Suppressor macrophage (primary cell): ENCODE measurements around the gene RNF157.
"Not testable (repeated sequence)": the region's sequence is repeated elsewhere in the genome, so short reads cannot be mapped to it uniquely, and the experiment has no call there.

ENCODE experiments used
- DNase-seq, 4 experiments: peaks; one replicate each; pipeline ENCODE4 v3.0.0-alpha.2; 2020 to 2022

RNF157 gene

DNA sequence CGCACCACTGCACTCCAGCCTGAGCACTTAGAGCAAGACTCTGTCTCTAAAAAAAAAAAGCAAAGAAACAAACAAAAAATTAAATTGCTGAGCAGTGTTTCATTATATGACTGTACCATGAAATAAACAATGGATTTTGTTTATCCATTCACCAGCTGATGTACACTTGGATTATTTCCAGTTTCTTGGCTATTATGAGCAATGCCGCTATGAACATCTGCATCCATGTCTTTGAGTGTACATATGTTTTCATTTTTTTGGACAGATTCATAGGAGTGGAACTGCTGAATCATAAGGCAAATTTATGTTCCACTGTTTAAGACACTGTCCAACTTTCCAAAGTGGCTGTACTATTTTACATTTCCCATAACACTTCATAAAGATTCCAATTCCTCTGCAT is 8.0 kb downstream of the RNF157 start:
- DNase-seq: no peak

GRCh38 chr17:76226749-76227148 is 13.5 kb downstream of the RNF157 start:
- DNase-seq: not testable (repeated sequence)

GRCh38 chr17:76225373-76226086 is 14.8 kb downstream of the RNF157 start:
- DNase-seq: not testable (repeated sequence)

DNA sequence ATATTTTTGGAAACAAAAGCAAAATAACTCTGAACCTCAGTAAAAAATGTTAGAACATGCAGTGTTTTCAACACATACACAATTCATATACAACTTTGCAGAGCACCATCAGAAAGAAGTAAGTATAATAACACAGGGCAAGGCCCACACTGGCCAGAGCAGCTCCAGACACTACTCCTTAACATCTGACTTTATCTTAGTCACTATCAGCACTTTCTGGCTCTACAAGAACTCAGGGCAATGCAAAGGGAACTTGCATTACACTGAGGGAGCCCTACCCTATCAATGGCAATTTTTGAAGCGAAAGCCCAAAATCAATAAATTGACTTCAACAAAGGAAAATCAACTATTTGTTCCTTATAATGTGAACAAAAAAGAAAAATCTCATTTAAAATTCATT is 16.5 kb downstream of the RNF157 start:
- DNase-seq: peak in 2 of 4 experiments; percentile 6 to 13

GRCh38 chr17:76219670-76220383 is 20.5 kb downstream of the RNF157 start:
- DNase-seq: no peak

- no peak for DNase-seq
Observed at GRCh38 chr17:76217081-76217480, 23.2 kb downstream of the RNF157 start.

DNA sequence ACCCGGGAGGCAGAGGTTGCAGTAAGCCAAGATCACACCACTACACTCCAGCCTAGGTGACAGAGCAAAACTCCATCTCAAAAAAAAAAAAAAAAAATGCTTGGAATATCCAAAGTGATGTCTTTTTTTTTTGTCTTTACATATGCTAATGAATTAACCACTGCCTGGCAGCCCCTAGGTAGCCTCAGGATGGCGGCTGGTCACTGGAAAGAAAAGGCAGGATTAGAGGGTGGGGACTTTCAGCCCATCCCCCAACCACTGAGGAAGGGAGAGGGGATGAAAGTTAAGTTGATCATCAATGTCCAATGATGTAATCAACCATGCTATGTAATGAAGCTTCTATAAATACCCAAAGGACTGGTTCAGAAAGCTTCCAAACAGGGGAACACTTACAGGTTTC is 26.8 kb downstream of the RNF157 start:
- no peak for DNase-seq

DNA sequence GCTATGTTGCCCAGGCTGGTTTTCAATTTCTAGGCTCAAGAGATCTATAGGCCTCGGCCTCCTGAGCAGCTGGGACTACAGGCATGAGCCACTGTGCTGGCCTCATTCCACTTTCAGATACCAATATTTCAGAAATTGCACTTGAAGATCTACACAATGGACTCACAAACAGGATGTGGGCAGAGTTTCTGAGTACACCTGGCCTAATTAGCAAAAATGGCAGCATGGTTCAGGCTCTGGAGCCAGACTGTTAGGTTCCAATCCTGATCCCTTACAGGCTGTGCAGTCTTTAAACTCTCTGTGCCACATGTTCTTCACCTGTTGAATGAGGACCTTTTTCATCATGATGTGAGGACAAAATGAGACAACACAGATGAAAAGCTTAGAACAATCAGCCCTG is 32.2 kb downstream of the RNF157 start:
- DNase-seq: no peak

DNA sequence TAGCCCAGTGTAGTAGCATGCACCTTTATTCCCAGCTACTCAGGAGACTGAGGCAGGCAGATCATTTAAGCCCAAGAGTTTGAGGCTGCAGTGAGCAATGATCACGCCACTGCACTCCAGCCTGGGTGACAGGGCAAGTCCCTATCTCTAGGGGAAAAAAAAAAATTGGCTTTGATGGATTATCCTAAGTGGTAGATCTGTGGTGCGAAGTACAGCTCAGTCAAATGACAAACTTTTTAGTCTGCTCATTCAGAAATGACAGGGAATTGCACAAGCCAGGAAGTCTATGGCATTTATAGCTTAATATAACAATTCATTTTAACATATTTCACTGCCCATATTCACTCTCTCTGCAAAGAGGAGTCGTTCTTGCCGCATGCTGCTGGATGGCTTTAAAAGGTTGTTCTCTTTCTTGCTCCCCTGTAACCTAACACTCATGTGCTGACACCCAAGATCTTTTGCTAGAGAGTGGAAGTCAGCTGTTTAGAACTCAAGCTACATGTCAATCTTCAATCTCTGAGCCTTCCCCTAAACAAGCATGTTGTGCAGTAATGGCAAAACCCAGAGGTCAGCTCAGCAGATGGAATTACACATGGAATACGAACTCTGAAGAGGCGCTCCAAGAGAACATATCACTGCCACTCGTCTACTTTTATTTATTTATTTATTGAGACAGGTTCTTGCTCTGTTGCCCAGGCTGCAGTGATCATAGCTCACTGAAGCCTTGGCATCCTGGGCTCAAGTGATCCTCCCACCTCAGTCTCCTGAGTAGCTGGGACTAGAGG is 32.8 kb downstream of the RNF157 start:
- DNase-seq: no peak

- DNase-seq: not testable (repeated sequence)
Observed at GRCh38 chr17:76205542-76206144, 34.6 kb downstream of the RNF157 start.

DNA sequence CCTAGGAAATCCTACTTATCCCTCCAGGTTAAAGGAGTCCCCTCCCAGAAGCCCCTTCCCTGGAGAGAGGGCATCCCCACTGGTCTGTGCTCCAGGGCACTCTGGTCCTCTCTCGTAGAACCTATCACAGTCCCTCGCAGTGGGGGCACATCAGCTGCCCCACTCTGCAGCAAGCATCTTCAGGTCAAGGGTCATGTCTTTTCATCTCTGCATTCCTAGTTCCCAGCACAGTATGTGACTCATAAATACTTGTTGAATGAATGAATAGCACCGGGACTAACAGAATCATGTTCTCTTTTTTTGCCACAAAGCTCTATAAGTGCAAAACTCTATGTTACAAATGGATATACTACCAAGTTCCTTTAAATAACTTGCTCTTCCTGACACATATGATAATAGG is 36.0 kb downstream of the RNF157 start:
- DNase-seq: peak in 2 of 4 experiments; percentile 27 to 37

DNA sequence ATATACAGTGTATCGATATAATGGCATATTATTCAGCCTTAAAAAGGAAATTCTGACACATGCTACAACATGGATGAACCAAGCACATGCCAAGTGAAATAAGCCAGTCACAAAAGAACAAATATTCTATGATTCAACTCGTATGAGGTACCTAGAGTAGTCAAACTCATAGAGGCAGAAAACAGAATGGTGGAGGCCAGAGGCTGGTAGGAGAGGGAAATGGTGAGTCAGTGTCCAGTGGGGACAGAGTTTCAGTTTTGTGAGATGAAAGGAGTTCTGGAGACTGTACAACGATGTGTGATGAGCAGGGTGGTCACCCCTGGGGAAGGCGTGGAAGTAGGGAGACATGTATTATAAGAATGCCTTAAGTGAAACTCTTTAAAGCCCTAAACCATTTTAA is 39.9 kb downstream of the RNF157 start:
- no peak for DNase-seq

- DNase-seq: no peak
Observed at GRCh38 chr17:76199469-76199868, 40.8 kb downstream of the RNF157 start.

- no peak for DNase-seq
Observed at GRCh38 chr17:76198702-76199101, 41.6 kb downstream of the RNF157 start.

DNA sequence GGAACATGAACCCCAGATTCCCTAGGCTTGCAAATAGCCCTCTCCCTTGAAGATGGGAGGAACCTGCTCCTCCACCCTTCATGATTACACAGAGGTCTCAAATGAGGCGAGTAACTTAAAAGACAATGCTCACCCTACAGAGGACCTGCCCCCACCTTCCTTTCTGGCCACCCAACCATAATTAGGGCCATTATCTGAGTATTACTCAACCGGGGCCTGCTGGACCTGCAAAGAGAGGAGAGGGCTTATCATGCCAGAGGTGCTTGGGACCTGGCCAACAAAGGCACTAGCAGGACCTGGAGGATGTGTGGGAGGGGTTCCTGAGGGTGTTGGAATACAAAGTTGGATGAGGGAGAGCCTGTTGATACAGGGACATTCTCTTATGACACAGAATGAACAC is 42.4 kb downstream of the RNF157 start:
- DNase-seq: no peak

GRCh38 chr17:76196675-76197074 is 43.6 kb downstream of the RNF157 start:
- DNase-seq: no peak

DNA sequence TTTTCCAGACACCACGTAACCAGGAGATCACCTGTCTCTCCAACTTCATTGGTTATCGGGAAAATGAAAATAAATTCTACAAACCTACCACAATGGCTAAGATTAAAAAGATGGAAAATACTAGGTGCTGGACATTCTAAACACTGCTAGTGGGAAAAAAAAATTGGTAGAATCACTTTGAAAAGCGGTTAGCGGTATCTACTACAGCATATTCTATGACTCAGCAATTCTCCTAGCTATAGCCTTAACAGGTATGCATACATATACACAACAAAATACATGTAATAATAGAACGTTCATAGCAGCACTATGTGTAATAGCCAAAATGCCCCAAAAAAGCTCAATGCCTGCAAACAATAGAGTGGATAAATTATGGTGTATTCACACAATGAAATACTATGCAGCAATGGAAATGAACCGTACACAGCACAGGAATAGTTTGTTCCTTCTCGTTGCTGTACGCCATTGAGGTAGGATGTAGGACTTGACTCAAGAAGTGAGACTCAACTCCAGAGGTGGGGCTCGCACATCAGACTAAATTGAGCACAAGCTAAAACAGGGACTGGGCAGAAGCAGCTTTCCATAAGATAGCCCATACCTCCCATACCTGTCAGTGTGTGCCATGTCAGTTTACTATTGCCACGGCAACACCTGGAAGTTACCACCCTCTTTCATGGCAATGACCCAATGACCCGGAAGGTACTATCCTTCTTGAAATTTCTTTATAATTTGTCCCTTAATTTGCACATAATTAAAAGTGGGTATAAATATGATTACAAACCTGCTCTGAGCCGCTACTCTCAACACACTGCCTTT is 44.8 kb downstream of the RNF157 start:
- DNase-seq: no peak

GRCh38 chr17:76193591-76193990 is 46.7 kb downstream of the RNF157 start:
- DNase-seq: no peak

DNA sequence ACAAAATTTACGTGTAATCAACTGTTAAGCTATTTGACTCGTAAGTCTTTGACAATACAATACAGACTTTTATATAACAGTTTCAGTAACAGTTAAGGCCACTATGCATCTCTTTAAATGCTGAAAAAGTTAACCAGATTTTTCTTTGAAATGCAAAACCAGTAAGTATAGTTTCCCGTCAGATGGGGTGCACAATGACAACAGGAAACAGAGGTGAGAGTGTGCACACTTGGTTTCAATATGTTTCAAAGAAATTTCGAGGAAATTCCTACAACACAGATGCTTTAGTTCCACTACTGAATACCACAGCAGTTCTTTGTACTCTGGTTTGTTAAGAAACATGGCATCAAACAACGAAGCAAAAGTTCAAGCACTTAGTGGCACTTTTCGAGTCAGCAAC is 48.4 kb downstream of the RNF157 start:
- no peak for DNase-seq

- no peak for DNase-seq
Observed at GRCh38 chr17:76189741-76190140, 50.6 kb downstream of the RNF157 start.

DNA sequence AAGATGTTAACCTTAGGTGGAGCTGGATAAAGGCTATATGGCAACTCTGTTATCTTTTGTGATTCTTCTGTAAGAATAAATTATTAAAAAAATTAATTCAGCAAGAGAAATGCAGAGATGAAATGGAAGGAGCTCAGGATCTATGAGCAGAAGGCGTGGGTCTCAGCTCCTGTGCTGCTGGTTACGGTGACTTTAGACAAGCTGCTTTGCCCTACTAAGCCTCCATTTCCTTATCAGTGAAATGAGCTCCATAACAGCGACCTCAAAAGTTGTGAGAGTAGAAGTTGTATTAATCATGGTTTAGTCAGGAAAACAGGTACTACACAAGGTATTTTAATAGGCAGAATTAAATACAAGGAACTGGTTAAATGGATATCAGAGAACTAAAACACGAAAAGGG is 51.0 kb downstream of the RNF157 start:
- DNase-seq: no peak
